ENCODE measurements around the gene RXRA. TPM values are rescaled to one million over a fixed set of nuclear protein-coding genes. Genes with fewer than 3 reads are reported as not detected.

Gene RXRA
- total RNA-seq, 1 experiment from 2014 or later, result 29.9 TPM

DNA sequence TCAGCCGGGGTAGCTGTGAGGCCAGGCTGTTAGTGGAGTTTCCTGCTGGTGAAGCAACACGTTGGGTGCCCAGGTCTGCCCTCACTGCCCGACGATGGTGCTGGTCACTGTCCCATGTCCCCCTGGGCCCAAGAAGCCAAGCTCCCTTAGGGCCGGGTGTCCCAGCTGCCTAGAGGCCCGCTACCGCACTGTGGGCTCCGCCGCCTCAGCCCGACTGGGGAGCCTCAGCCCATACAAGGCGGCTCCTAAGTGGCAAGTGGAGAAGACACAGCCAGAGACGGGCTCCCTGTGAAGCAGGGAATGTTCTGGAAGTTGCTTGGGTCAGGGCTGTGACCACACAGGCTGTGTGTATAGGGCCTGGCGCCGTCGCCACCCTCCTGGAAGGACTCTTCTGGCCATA is 96.9 kb downstream of the RXRA start:
- H2BK15ac ChIP-seq (ENCODE audit: low read depth, low read length), result no peak overlapping the region
- Mint-ChIP-seq H3K4me1 (peaks cover 0 to 6% of the 10 kb centered on the region in 2 experiments; a peak in 3 of 4 replicates), H3K27me3 (ENCODE audit: low read depth) (no peaks in the 10 kb centered on the region), H3K9me3 (no peaks in the 10 kb centered on the region), H3K4me3 (no peak overlapping the region), H3K27ac (no peak overlapping the region), H3K36me3 (ENCODE audit: insufficient read depth in 1 of 3, low read depth in 3 of 3) (peaks cover 4 to 15% (median 6%) of the 10 kb centered on the region in 3 experiments; a peak in 6 of 7 replicates)
- H3K27me3 ChIP-seq (ENCODE audit: insufficient read depth, low read length), result no peaks in the 10 kb centered on the region
- H4K91ac ChIP-seq (ENCODE audit: insufficient read length, low read depth, low read length), result no peak overlapping the region
- H4K8ac ChIP-seq (replicated peaks; ENCODE audit: insufficient read length, low read depth, low read length), result no peak overlapping the region
- no peak overlapping the region for H3K9ac ChIP-seq (ENCODE audit: extremely low read depth, insufficient read length, low read length)
- no peaks in the 10 kb centered on the region for H3K23me2 ChIP-seq (ENCODE audit: insufficient read length, low read depth, low read length, poor library complexity, severe bottlenecking)
- no peaks in the 10 kb centered on the region for H3K4me1 ChIP-seq (ENCODE audit: insufficient read depth, low read length)
- H2AK5ac ChIP-seq (ENCODE audit: insufficient read length, low read length), result no peak overlapping the region
- no peak overlapping the region for H2BK20ac ChIP-seq (ENCODE audit: low read depth, low read length, poor library complexity, severe bottlenecking)
- no peaks in the 10 kb centered on the region for H4K20me1 ChIP-seq (ENCODE audit: control insufficient read depth, insufficient read depth, insufficient read length)
- H3K9me3 ChIP-seq (ENCODE audit: control insufficient read depth, low read depth, low read length), result no peaks in the 10 kb centered on the region
- H3K14ac ChIP-seq (ENCODE audit: insufficient read depth, low read length), result peak overlapping the region; percentile 36; the same call in 1 of the 2 replicates
- no peaks in the 10 kb centered on the region for H3K79me2 ChIP-seq (ENCODE audit: insufficient read depth, low read length)
- no peak overlapping the region for H3K4me2 ChIP-seq (ENCODE audit: insufficient read depth, insufficient read length, low read length)
- no peak for DNase-seq
- no peak overlapping the region for H3K27ac ChIP-seq (ENCODE audit: insufficient read length, low read depth, low read length)
- H3K4ac ChIP-seq (ENCODE audit: low read depth, low read length), result no peak overlapping the region
- no peak overlapping the region for H2BK12ac ChIP-seq (ENCODE audit: insufficient read length, low read depth, low read length)
- no CpG with 5 or more reads among the region's 15 CpGs for WGBS (ENCODE audit: extremely low coverage, insufficient read length, low lambda C conversion rate)
- no peak overlapping the region for H3K18ac ChIP-seq (ENCODE audit: insufficient read length, low read depth, low read length)
- no peak overlapping the region for H3K56ac ChIP-seq (ENCODE audit: insufficient read length, low read depth, low read length)
- H3T11ph ChIP-seq (ENCODE audit: low read length), result no peak overlapping the region
- H3K23ac ChIP-seq (ENCODE audit: insufficient read length, low read depth, low read length), result no peak overlapping the region
- H3K79me1 ChIP-seq (ENCODE audit: insufficient read depth, low read depth, low read length, poor library complexity, severe bottlenecking), result no peaks in the 10 kb centered on the region
- no peak overlapping the region for H2BK5ac ChIP-seq (ENCODE audit: insufficient read length, low read length)
- TF ChIP-seq, protein P1, sequence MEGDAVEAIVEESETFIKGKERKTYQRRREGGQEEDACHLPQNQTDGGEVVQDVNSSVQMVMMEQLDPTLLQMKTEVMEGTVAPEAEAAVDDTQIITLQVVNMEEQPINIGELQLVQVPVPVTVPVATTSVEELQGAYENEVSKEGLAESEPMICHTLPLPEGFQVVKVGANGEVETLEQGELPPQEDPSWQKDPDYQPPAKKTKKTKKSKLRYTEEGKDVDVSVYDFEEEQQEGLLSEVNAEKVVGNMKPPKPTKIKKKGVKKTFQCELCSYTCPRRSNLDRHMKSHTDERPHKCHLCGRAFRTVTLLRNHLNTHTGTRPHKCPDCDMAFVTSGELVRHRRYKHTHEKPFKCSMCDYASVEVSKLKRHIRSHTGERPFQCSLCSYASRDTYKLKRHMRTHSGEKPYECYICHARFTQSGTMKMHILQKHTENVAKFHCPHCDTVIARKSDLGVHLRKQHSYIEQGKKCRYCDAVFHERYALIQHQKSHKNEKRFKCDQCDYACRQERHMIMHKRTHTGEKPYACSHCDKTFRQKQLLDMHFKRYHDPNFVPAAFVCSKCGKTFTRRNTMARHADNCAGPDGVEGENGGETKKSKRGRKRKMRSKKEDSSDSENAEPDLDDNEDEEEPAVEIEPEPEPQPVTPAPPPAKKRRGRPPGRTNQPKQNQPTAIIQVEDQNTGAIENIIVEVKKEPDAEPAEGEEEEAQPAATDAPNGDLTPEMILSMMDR (conservative IDR thresholded peaks at IDR 0.05), result no peak
- H4K5ac ChIP-seq (ENCODE audit: insufficient read length, low read depth, low read length), result no peak overlapping the region
- H2BK120ac ChIP-seq (ENCODE audit: low read depth, low read length, poor library complexity, severe bottlenecking), result no peak overlapping the region
- no peak overlapping the region for H2AFZ ChIP-seq (ENCODE audit: low read length)
